T47D (cell line): Measurements from ENCODE around the gene ABHD17A.

Source experiments
- DNase-seq, 2 experiments: peaks; one replicate each; pipeline versions ENCODE4 v3.0.0 to v3.0.0-alpha.2; 2011 to 2012; ENCODE audit warnings: low read depth in 1 of 2, low spot score in 1 of 2
- JUND ChIP-seq: IDR thresholded peaks from 2 replicates; pipeline ENCODE4 v1.6.1; 2012; ENCODE audit warnings: low read depth
- in situ Hi-C: cut with HindIII; loops from 2 replicates; pipeline ENCODE4 v1.10.0; 2016; ENCODE audit warnings: low sequenced_read_pairs, low pct_unique_long_range_greater_than_20kb

Gene ABHD17A

GRCh38 chr19:1918975-1919374 lies 33.7 kb upstream of the ABHD17A start:
- DNase-seq: no peak
- no peak for TF ChIP-seq JUND
- in situ Hi-C loops: no loop called here

DNA sequence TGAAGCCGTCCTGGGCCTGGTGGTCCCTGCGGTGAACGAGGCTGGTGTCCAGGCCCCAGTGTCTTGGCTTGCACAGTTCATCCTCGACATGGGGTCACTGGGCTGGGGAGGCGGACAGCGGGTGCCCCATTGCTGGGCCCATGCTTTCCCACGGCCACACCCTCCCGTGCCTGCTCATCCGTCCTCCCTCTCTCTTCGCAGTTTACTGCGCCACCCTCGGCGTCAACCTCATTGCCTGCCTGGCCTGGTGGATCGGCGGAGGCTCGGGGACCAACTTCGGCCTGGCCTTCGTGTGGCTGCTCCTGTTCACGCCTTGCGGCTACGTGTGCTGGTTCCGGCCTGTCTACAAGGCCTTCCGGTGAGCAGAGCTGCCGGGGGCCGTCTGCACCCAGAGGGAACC lies 32.6 kb upstream of the ABHD17A start:
- in situ Hi-C loops: no loop called here
- no peak for TF ChIP-seq JUND
- no peak for DNase-seq

DNA sequence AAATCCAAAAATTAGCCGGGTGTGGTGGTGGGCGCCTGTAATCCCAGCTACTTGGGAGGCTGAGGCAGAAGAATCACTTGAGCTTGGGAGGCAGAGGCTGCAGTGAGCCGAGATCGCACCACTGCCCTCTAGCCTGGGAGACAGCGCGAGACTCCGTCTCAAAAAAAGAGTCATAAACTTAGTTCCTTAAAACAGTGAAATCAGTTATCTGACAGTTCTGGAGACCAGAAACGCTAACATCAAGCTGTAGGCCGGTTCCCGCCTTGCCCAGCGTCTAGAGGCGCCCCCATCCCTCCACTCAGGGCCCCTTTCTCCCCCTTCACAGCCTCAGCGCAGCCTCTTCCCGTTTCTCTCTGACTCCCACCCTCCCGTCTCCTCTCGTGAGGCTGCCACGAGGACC lies 31.9 kb upstream of the ABHD17A start:
- no peak for DNase-seq
- TF ChIP-seq JUND: no peak
- in situ Hi-C loops: no loop called here

DNA sequence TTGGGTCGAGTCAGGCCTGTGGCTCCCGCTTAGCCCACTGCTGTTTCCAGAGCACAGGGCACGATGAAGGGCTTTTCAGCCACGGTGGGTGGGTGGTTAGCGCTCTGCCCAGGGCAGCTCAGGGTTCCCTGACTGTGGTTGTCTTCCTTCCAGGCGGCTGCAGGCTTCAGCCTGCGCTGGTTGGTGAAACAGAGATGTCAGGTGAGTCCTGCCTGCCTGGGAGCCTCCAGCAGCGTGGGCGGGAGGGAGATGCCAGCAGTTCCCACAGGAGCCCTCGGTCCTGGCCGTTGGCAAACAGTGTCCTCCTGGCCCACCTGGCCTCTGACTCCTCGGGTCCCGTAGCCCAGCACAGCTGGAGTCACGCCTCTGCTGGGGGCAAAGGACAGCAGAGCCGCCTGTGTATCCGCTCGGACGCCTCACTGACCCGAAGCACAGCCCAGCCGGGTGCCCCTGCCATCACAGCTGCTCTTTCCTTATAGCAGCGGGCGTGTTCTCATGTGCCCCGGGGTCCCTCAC lies 29.6 kb upstream of the ABHD17A start:
- in situ Hi-C loops: no loop called here
- no peak for DNase-seq
- TF ChIP-seq JUND: no peak

DNA sequence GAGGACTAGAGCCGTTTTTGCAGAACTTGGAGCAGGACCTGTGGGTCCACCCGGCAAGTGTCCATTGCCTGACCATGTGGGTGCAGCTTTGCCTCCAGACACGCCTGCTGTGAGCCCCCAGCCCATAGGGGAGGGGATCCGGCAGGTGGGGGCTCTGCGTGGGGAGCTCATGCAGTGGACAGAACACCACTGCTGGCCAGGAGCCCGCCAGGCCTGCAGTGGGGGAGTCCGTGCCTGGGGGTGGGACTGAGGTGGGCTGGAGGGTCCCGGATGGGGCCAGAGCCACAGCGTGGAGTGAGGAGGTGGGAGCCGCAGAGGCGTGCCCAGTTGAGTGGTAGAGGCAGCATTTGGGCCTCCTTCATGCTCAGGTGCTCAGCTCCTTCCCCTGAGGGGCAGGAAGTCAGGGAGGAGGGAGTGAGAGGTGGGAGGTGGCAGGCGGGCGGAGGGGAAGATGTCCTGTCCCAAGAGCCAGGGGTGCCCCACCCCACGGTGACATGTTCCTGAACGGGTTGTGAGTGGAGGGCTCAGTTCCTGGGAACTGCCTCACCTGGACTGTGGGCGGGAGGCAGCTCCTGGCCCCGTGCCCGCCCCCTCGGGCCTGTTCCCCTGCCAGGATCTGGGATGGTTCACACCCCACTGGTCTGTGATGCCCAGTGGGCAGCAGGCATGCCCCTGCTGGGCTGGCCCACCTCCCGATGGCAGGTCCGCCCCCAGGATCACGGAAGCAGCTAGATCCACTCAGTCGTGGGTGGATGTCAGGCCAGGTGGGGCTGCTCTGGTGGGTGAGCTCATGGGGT lies 28.7 kb upstream of the ABHD17A start:
- no peak for DNase-seq
- no peak for TF ChIP-seq JUND
- in situ Hi-C loops: no loop called here

DNA sequence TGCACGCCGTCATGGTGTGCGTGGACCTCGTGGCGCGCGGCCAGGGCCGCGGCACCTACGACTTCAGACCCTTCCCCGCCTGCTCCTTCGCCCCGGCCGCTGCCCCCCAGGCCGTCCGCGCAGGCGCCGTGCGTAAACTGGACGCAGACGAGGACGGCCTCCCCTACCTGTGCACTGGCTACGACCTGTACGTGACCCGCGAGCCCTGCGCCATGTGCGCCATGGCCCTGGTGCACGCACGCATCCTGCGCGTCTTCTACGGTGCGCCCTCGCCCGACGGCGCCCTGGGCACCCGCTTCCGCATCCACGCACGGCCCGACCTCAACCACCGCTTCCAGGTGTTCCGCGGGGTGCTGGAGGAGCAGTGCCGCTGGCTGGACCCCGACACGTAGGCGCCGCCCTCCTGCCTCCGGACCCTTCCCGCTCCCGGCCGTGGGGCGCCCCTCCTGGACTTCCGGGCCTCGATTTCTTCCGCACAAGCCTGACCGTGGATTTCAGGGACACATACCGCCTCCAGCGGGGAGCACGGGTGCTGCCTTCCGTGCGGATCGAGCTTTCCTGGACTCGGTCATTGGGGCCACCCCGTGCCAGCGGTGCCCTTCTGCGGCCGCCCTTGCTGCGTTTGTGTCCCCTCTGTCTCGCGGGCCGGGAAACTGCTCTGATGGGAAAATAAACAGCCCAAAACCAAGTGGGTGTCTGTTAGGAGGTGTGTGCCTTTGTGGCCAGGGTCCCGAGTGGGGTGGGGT lies 27.6 kb upstream of the ABHD17A start:
- TF ChIP-seq JUND: no peak
- DNase-seq: no peak
- in situ Hi-C loops: no loop called here

DNA sequence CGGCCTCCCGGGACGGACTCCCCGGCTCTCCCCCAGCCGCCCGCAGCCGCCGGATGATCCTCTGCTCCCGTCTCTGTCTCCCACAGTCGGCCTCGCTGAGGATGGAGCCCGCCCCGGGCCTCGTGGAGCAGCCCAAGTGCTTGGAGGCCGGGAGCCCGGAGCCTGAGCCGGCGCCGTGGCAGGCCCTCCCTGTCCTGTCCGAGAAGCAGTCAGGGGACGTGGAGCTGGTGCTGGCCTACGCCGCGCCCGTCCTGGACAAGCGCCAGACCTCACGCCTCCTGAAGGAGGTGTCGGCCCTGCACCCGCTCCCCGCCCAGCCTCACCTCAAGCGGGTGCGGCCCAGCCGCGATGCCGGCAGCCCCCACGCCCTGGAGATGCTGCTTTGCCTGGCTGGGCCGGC lies 26.7 kb upstream of the ABHD17A start:
- in situ Hi-C loops: no loop called here
- no peak for DNase-seq
- TF ChIP-seq JUND: no peak

GRCh38 chr19:1911098-1911497 lies 25.8 kb upstream of the ABHD17A start:
- no peak for TF ChIP-seq JUND
- in situ Hi-C loops: no loop called here
- DNase-seq: no peak

DNA sequence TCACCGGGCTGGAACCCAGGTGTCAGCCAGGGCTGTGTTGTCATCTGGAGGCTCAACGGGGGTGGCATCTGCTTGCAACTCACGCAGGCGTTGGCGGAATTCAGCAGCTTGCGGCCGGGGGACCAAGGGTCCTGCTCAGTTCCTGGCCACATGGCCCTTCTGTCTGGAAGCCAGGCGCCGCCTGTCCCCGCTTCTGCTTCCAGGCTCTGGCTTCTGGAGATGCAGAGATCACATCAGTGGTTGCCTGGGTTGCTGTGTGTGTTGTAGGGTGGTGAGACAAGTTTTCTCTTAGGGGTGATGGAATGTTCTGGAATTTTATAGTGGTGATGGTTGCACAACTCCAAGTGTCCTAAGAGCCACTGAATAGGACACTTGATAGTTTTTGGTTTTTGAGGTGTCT lies 24.9 kb upstream of the ABHD17A start:
- in situ Hi-C loops: no loop called here
- TF ChIP-seq JUND: no peak
- DNase-seq: peak in 1 of 2 experiments; percentile 54

GRCh38 chr19:1909761-1910080 lies 24.4 kb upstream of the ABHD17A start:
- no peak for TF ChIP-seq JUND
- DNase-seq: no peak

GRCh38 chr19:1908364-1908678 lies 23.0 kb upstream of the ABHD17A start:
- in situ Hi-C loops: no loop called here
- no peak for DNase-seq
- no peak for TF ChIP-seq JUND

More at GRCh38 chr19:1909761-1910080, 24.4 kb upstream of the ABHD17A start:
- in situ Hi-C loops: no loop called here

DNA sequence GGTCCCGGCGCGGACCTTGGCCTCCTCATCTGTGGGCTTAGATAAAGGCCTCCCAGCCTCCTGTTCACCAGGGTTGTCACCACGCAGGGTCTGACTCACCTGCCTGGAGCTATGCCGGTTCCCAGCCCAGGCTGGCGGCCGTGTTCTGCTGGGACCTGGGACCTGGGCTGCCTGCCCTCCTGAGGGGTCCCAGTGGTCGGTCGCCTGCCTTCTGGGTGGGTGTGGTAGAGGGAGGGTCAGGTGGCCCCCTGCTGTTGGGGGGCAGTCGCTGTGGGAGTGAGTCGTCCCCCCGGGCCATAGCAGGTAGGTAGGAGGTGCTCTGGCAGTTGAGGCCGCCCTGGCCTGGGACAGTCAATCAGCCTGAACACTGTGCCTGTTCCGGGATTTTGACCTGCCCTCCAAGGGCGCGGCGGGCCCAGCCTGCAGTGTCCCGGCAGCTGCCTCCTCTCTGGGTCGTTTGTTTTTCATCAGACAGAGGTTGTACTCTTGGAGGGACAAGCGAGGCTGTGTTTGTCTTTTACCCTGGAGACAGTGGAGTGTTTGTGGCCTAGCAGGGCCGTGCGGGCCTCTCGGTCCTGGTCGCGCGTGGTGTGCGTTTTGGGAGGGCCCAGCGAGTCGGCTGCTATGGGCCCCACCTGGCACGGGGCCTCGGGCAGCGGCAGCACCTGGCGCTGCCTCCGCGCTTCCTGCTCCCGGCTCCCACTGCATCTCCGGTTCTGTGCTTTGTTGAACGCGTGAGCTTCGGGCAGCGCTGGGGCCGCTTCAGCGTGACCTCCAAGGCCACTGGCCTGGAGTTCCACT lies 22.5 kb upstream of the ABHD17A start:
- no peak for TF ChIP-seq JUND
- in situ Hi-C loops: no loop called here
- DNase-seq: peak in 1 of 2 experiments; percentile 66
